ENCODE data around the gene EPS8L2. TPM values are rescaled to one million over a fixed set of nuclear protein-coding genes. Genes with fewer than 3 reads are reported as not detected.

EPS8L2 gene
- total and polyA plus RNA-seq, 10 donors = 4.2 to 14.7 (median 7.3) TPM

DNA sequence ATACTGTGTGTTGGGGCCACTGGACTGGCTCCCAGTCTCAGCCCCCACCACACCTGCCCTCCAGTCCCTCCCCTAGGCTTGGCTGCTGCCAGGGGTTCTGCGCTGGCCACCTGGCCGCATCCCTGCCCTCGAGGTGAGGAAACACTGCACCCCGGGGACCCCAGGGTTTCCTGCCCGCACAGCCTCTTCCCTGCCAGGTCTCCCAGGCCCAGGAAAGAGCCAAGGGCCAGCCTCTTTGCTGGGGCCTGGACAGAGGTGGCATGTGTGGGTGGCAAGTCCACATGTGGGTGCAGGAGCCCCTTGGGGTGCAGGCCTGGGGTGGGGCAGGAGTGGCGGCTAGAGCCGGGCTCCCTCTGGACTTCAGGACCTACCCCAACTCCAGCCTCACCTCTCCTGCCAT is 2.5 kb downstream of the EPS8L2 start:
- Histone ChIP-seq H3K4me1 (peaks cover 14 to 52% (median 30%) of the 10 kb centered on the region in 6 donors), H3K36me3 (peaks cover 0 to 14% (median 0%) of the 10 kb centered on the region in 6 donors), H3K27ac (no peak overlapping the region), H3K9me3 (no peaks in the 10 kb centered on the region), H3K4me3 (no peak overlapping the region), H3K27me3 (replicated peaks in 1 of 7) (peaks cover 0 to 82% (median 42%) of the 10 kb centered on the region in 7 donors)
- DNase-seq = no peak
- 66 to 74% (median 72%) methylated on average over 7 of the region's 7 CpGs for WGBS, 5 donors
- intact Hi-C loops (cut with DNase I; ENCODE audit: low total_unique reads) = no loop called here
- TF ChIP-seq CTCF (IDR thresholded peaks at IDR 0.05 in 8 of 11, conservative IDR thresholded peaks at IDR 0.05 in 3 of 11) = no peak
- TF ChIP-seq POLR2AphosphoS5 (IDR thresholded peaks at IDR 0.05) = no peak
- TF ChIP-seq POLR2A (IDR thresholded peaks at IDR 0.05) = no peak

- no peaks in the 10 kb centered on the region for H3K9me3 ChIP-seq
- intact Hi-C loops (cut with DNase I; ENCODE audit: low total_unique reads) = no loop called here
- H3K4me3 ChIP-seq = no peak overlapping the region
- TF ChIP-seq POLR2AphosphoS5 (IDR thresholded peaks at IDR 0.05) (no peak), POLR2A (IDR thresholded peaks at IDR 0.05) (no peak), CTCF (IDR thresholded peaks at IDR 0.05 in 8 of 11, conservative IDR thresholded peaks at IDR 0.05 in 3 of 11) (no peak)
- peaks cover 0 to 82% (median 42%) of the 10 kb centered on the region in 7 donors for H3K27me3 ChIP-seq (replicated peaks in 1 of 7)
- DNase-seq = no peak
- H3K36me3 ChIP-seq = peaks cover 0 to 8% (median 0%) of the 10 kb centered on the region in 6 donors
- peaks cover 14 to 44% (median 29%) of the 10 kb centered on the region in 6 donors for H3K4me1 ChIP-seq
- WGBS, 5 donors = 75 to 91% (median 82%) methylated on average over 14 to 27 of the region's 27 CpGs
- no peak overlapping the region for H3K27ac ChIP-seq
Observed at GRCh38 chr11:709109-709997, 3.3 kb downstream of the EPS8L2 start.

DNA sequence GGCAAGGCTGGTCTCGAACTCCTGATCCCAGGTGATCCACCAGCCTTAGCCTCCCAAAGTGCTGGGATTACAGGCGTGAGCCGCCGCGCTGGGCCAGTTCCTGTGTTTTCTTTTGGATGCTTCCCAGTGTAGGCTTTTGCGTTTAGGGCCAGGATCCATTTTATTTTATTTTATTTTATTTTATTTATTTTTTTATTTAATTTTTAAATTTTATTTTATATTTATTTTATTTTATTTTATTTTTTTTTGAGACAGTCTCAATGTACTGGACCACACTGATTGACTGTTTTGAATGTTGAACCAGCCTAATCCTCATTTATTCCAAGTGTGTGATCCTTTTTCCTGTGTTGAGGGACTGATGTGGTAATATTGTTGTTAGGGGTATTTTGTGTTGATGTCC is 8.4 kb downstream of the EPS8L2 start:
- no peak overlapping the region for H3K4me3 ChIP-seq
- H3K27ac ChIP-seq = no peak overlapping the region
- no peak for DNase-seq
- intact Hi-C loops (cut with DNase I; ENCODE audit: low total_unique reads) = no loop called here
- no peaks in the 10 kb centered on the region for H3K36me3 ChIP-seq
- peaks cover 0 to 8% (median 2%) of the 10 kb centered on the region in 8 donors for H3K9me3 ChIP-seq
- 89 to 99% (median 97%) methylated on average over 6 of the region's 6 CpGs for WGBS, 5 donors
- no peak for TF ChIP-seq CTCF (IDR thresholded peaks at IDR 0.05 in 8 of 11, conservative IDR thresholded peaks at IDR 0.05 in 3 of 11)
- H3K4me1 ChIP-seq = peaks cover 0 to 10% (median 5%) of the 10 kb centered on the region in 6 donors
- H3K27me3 ChIP-seq (replicated peaks in 1 of 7) = peaks cover 0 to 45% (median 12%) of the 10 kb centered on the region in 7 donors

Measured in spleen (tissue), 11 donors.